Measurements from ENCODE around the gene GPR171. TPM values are rescaled to one million over a fixed set of nuclear protein-coding genes. Genes with fewer than 3 reads are reported as not detected.

GPR171 gene
- total and polyA plus RNA-seq, 2 of the 13 experiments (the other 11 are each of a cell fraction or from before 2014, with no cell fraction given): not detected

- peak; percentile 81 for FAIRE-seq
- 33% methylated on average over 3 of the region's 3 CpGs for WGBS (ENCODE audit: low lambda C conversion rate)
- DNase-seq (ENCODE audit: low spot score): peak; percentile 67
These were observed 46.3 kb downstream of the GPR171 start for GRCh38 chr3:151156618-151157216.

More at GRCh38 chr3:151156618-151157216, 46.3 kb downstream of the GPR171 start:
- Histone ChIP-seq H3K27ac (ENCODE audit: extremely low read length, insufficient read depth, low read length) (no peak overlapping the region), H3K9ac (ENCODE audit: insufficient read depth, low read depth, low read length) (no peak overlapping the region), H3K4me2 (ENCODE audit: low read depth, low read length) (no peak overlapping the region), H3K79me2 (ENCODE audit: insufficient read depth, low read length) (no peaks in the 10 kb centered on the region), H3K4me3 (replicated peaks in 1 of 3; ENCODE audit: insufficient read depth in 1 of 3, low read depth in 2 of 3, low read length in 3 of 3) (no peak overlapping the region), H3K36me3 (replicated peaks in 1 of 2; ENCODE audit: control insufficient read depth in 1 of 2, insufficient read depth in 2 of 2, low read length in 2 of 2) (no peaks in the 10 kb centered on the region), H3K27me3 (ENCODE audit: control insufficient read depth in 1 of 2, insufficient read depth in 2 of 2, low read length in 2 of 2) (0 out of 5 replicates have a peak, but pooled peaks cover 0 to 1% of the 10 kb centered on the region in 2 experiments), H3K9me3 (ENCODE audit: low read length) (no peaks in the 10 kb centered on the region), H4K20me1 (ENCODE audit: insufficient read depth, low read length) (no peaks in the 10 kb centered on the region), H2AFZ (ENCODE audit: low read length) (no peak overlapping the region), H3K4me1 (ENCODE audit: insufficient read depth, low read length) (peaks cover 8% of the 10 kb centered on the region)
- no peak for TF ChIP-seq MAF1 (CRISPR knock-in tag; IDR thresholded peaks at IDR 0.05; ENCODE audit: borderline replicate concordance)
- TF ChIP-seq CTCF (CRISPR knock-in tag; IDR thresholded peaks at IDR 0.05): peak; percentile 62
- TF ChIP-seq MIXL1 (CRISPR knock-in tag; IDR thresholded peaks at IDR 0.05): peak; percentile 91
- peak; percentile 96 for TF ChIP-seq PPARG (CRISPR knock-in tag; conservative IDR thresholded peaks at IDR 0.05)
- TF ChIP-seq ZNF75D (CRISPR knock-in tag; IDR thresholded peaks at IDR 0.05; ENCODE audit: borderline replicate concordance): no peak
- TF ChIP-seq RXRB (CRISPR knock-in tag; IDR thresholded peaks at IDR 0.05; ENCODE audit: borderline replicate concordance): peak; percentile 71; the same call in 1 of the 2 replicates
- TF ChIP-seq STAG1 (CRISPR knock-in tag; IDR thresholded peaks at IDR 0.05): peak; percentile 41
- peak; percentile 40; the same call in 1 of the 2 replicates for TF ChIP-seq SMC3 (IDR thresholded peaks at IDR 0.05; ENCODE audit: low read length)
- ChIA-PET POLR2A (no interaction called here), CTCF (ENCODE audit: low intra/inter-chr PET ratio, low total read pairs) (interaction anchor here (1.2 to 1.8 kb wide), 3 partner anchors 12 to 170 kb away, joined by 3 to 13 read pairs (median 3); no protein-coding TSS in a partner anchor)
- no TSS peak for BruUV-seq (replicated peaks)
- in situ Hi-C loops (cut with HindIII; ENCODE audit: extremely low pct_ligation_motif_present, low pct_unique_long_range_greater_than_20kb): no loop called here
- intact Hi-C loops (cut with micrococcal nuclease; ENCODE audit: unreplicated experiment): no loop called here
- ATAC-seq: peak; percentile 88

All from HepG2 (cell line).